Upper lobe of left lung (tissue), 6 donors: ENCODE results near the gene CRYGC. TPM values are rescaled to one million over a fixed set of nuclear protein-coding genes. Genes with fewer than 3 reads are reported as not detected.
"Not testable (repeated sequence)": the region's sequence is repeated elsewhere in the genome, so short reads cannot be mapped to it uniquely, and the experiment has no call there.

Experiments used
- ATAC-seq, 2 donors: fragments of 200-7000 bp; cut with Tn5 transposase; one replicate each; pipeline ENCODE4 v1.9.1; 2022; ENCODE audit warnings: mild to moderate bottlenecking in 2 of 2, moderate library complexity in 2 of 2; ENCODE audit not compliant: low FRiP score in 2 of 2
- DNase-seq, 2 donors: peaks; one replicate each; pipeline ENCODE4 v3.0.0-alpha.2; 2019 to 2020
- H3K27ac ChIP-seq, 4 donors: fragments of 200-600 bp; sonication (generic); one replicate each; pipeline ENCODE4 v1.5.1; 2016 to 2019
- H3K27me3 ChIP-seq, 4 donors: fragments of 200-600 bp; sonication (generic); one replicate each; pipeline ENCODE4 v1.5.1; 2017 to 2019
- H3K36me3 ChIP-seq, 4 donors: fragments of 200-600 bp; sonication (generic); one replicate each; pipeline ENCODE4 v1.5.1; 2016 to 2019
- H3K4me1 ChIP-seq, 4 donors: fragments of 200-600 bp; sonication (generic); one replicate each; pipeline ENCODE4 v1.5.1; 2018 to 2019
- H3K4me3 ChIP-seq, 4 donors: fragments of 200-600 bp; sonication (generic); one replicate each; pipeline ENCODE4 v1.5.1; 2017 to 2019; ENCODE audit warnings: mild to moderate bottlenecking in 2 of 4, moderate library complexity in 1 of 4
- H3K9me3 ChIP-seq, 4 donors: fragments of 200-600 bp; sonication (generic); one replicate each; pipeline ENCODE4 v1.5.1; 2018 to 2019
- CTCF ChIP-seq, 6 experiments: fragments of 450-650 bp in 4 of 6; fragments of 200-600 bp in 2 of 6; sonication (generic) in 2 of 6; IDR thresholded peaks; one replicate each; pipeline ENCODE4 v1.5.1; 2016 to 2019; ENCODE audit warnings: antibody characterized with exemption in 6 of 6
- EP300 ChIP-seq, 4 donors: sonication (generic); formaldehyde crosslinking; IDR thresholded peaks; one replicate each; pipeline ENCODE4 v1.5.1; 2017; ENCODE audit warnings: antibody characterized with exemption in 4 of 4, control low read depth in 2 of 4
- POLR2A ChIP-seq, 4 donors: fragments of 450-650 bp; IDR thresholded peaks; one replicate each; pipeline ENCODE4 v1.5.1; 2016 to 2017; ENCODE audit warnings: antibody characterized with exemption in 4 of 4, mild to moderate bottlenecking in 2 of 4
- POLR2AphosphoS5 ChIP-seq, 2 donors: sonication (generic); formaldehyde crosslinking; IDR thresholded peaks; one replicate each; pipeline ENCODE4 v1.5.1; 2017; ENCODE audit warnings: antibody characterized with exemption in 2 of 2
- WGBS, 2 donors: methylation state at CpG; one replicate each; pipeline ENCODE4 v1.1.5; 2017 to 2018; 5-methylcytosine and 5-hydroxymethylcytosine counted together
- total RNA-seq, 6 donors: library from RNA; depleted of rRNA in 4 of 6; stranded (reverse); fragments of >200 nt in 4 of 6; gene quantifications; one replicate each; pipeline versions ENCODE4 v1.1.0 to v1.2.1, GENCODE V29; 2016 to 2021
- donor health status: DM: no; HTN: no; CAD: no; lungs with moderate emphysema.
- donor health status: DM: no; HTN: yes; CAD: no; lungs with severe emphysema.

The CRYGC gene
- total RNA-seq, 6 donors from 2014 or later, result not detected

GRCh38 chr2:208142240-208142924 lies 12.8 kb upstream of the CRYGC start:
- Histone ChIP-seq H3K9me3 (no peaks in the 10 kb centered on the region), H3K27ac (no peak overlapping the region), H3K4me3 (no peak overlapping the region), H3K27me3 (no peaks in the 10 kb centered on the region), H3K4me1 (no peaks in the 10 kb centered on the region), H3K36me3 (no peaks in the 10 kb centered on the region)
- ATAC-seq (no peak), DNase-seq (no peak)
- WGBS, 2 donors, result 54 to 56% methylated on average over 8 of the region's 8 CpGs
- TF ChIP-seq CTCF (IDR thresholded peaks at IDR 0.05) (no peak), POLR2A (IDR thresholded peaks at IDR 0.05) (no peak), POLR2AphosphoS5 (IDR thresholded peaks at IDR 0.05) (no peak), EP300 (IDR thresholded peaks at IDR 0.05) (no peak)

- no peak for TF ChIP-seq CTCF (IDR thresholded peaks at IDR 0.05)
- no peak for TF ChIP-seq POLR2AphosphoS5 (IDR thresholded peaks at IDR 0.05)
- TF ChIP-seq EP300 (IDR thresholded peaks at IDR 0.05), result no peak
- no peak for TF ChIP-seq POLR2A (IDR thresholded peaks at IDR 0.05)
- H3K36me3 ChIP-seq, result no peaks in the 10 kb centered on the region
- H3K9me3 ChIP-seq, result no peaks in the 10 kb centered on the region
- H3K27ac ChIP-seq, result no peak overlapping the region
- DNase-seq, result no peak
- WGBS, 2 donors, result 83 to 85% methylated on average over 18 of the region's 18 CpGs
- no peak overlapping the region for H3K4me3 ChIP-seq
- H3K27me3 ChIP-seq, result no peaks in the 10 kb centered on the region
- no peak for ATAC-seq
- H3K4me1 ChIP-seq, result no peaks in the 10 kb centered on the region
Measured at GRCh38 chr2:208139447-208139846, 9.8 kb upstream of the CRYGC start.

GRCh38 chr2:208138334-208138733 lies 8.7 kb upstream of the CRYGC start:
- H3K27ac ChIP-seq, ATAC-seq, H3K4me3 ChIP-seq, H3K36me3 ChIP-seq, H3K4me1 ChIP-seq, H3K9me3 ChIP-seq, H3K27me3 ChIP-seq, DNase-seq: not testable (repeated sequence)
- WGBS, 2 donors, result 95% methylated on average over 7 of the region's 7 CpGs

DNA sequence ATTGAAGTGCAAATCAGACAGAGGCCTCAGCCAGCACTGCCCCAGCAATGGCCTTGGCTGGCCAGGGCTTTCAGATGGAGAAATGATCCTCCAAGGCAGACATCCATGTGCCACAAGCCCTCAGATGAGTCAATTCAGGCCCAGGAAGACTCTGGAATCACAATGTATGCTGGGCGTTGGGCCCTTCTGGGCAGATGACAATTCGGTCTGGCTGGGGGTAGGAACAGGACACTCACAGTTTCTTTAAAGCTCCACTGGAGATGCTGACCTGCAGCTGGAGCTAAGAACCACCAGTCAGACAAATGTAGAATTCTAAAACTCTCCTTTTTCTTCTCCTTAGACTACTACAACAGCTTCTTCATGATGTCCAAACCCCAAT lies 7.1 kb upstream of the CRYGC start:
- DNase-seq (no peak), ATAC-seq (no peak)
- H3K27ac ChIP-seq, result no peak overlapping the region
- no peaks in the 10 kb centered on the region for H3K9me3 ChIP-seq
- no peak overlapping the region for H3K4me3 ChIP-seq
- no peaks in the 10 kb centered on the region for H3K36me3 ChIP-seq
- WGBS, 2 donors, result 100% methylated on average over 2 of the region's 2 CpGs; no CpG with 5 or more reads in 1 of the 2 donors
- TF ChIP-seq POLR2AphosphoS5 (IDR thresholded peaks at IDR 0.05), result no peak
- no peak for TF ChIP-seq POLR2A (IDR thresholded peaks at IDR 0.05)
- TF ChIP-seq EP300 (IDR thresholded peaks at IDR 0.05), result no peak
- TF ChIP-seq CTCF (IDR thresholded peaks at IDR 0.05), result no peak
- no peaks in the 10 kb centered on the region for H3K27me3 ChIP-seq
- no peaks in the 10 kb centered on the region for H3K4me1 ChIP-seq

DNA sequence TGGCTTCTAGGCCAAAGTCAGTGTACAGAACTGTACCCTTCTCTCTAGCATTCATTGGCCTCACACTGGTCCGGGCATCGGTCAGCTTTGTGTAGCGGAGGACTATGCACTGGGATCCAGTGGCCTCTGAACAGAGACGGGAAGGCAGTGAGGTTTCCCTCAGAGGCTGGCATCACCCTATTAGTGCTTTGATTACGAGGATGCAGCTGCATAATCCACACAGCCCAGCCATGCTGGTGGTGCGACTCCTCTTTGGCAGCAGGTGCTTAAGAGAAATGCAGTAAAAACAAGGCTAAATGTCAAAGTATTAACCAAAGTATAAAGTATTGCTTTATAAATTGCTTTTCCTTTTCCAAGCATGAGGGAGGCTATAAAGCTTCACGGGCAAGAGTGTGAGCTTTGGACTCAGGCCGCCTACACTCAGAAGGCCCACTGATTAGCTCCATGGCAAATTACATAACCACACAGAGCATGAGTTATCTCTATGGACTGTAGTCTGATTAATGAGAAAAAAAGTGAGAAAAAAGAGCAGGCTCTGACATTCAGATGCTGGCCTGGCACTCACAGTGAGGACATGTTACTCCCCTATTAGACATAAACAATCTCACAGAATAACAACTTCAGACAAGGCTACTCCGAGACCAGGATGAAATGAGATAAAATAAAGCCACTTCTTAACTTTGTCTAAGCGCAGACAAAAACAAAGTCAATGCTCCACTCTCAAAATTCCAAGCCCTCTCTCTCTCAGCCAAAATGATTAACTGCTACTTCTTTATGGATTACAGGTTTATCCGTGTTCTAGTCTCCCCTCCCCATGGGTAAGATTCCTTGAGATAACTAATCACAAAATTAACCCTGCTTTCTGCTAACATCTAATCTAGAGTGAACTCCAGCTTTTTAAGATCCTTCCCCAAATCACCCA lies 6.4 kb upstream of the CRYGC start:
- no peak for DNase-seq
- Histone ChIP-seq H3K4me3 (no peak overlapping the region), H3K36me3 (no peaks in the 10 kb centered on the region), H3K27me3 (no peaks in the 10 kb centered on the region), H3K27ac (no peak overlapping the region), H3K4me1 (no peaks in the 10 kb centered on the region), H3K9me3 (no peaks in the 10 kb centered on the region)
- no peak for ATAC-seq
- TF ChIP-seq POLR2AphosphoS5 (IDR thresholded peaks at IDR 0.05) (no peak), POLR2A (IDR thresholded peaks at IDR 0.05) (no peak)
- 74 to 91% methylated on average over 8 to 11 of the region's 11 CpGs for WGBS, 2 donors
